Stimulated activated CD4-positive, alpha-beta T cell treated with anti-CD3 and anti-CD28 coated beads, Interleukin-15, amount 100 ng/mL, for 48 hours (primary cell): ENCODE measurements around the gene PDIA2.
"Not testable (repeated sequence)": the region's sequence is repeated elsewhere in the genome, so short reads cannot be mapped to it uniquely, and the experiment has no call there.

Experiments used
- DNase-seq, 2 donors: peaks; one replicate each; pipeline ENCODE4 v3.0.0-alpha.2; 2020; ENCODE audit warnings: low read depth in 2 of 2

Gene PDIA2

GRCh38 chr16:283033-283805 is at the start of gene PDIA2:
PDIA2 (plus strand) TSS chr16:283164; CDS start chr16:283170, 6 bp downstream.
- no peak for DNase-seq

GRCh38 chr16:234468-235305 is 48.3 kb upstream of the PDIA2 start, which contains the start of gene FAM234A:
FAM234A (plus strand) TSS chr16:234821; CDS start chr16:254414, 19,593 bp downstream.
- DNase-seq, result peak; percentile 92 to 95

GRCh38 chr16:239948-240277 is 43.1 kb upstream of the PDIA2 start:
- no peak for DNase-seq

GRCh38 chr16:240559-240958 is 42.4 kb upstream of the PDIA2 start:
- DNase-seq, result no peak

- DNase-seq, result no peak
Measured at GRCh38 chr16:242281-242680, 40.7 kb upstream of the PDIA2 start.

GRCh38 chr16:243348-243747 is 39.6 kb upstream of the PDIA2 start:
- no peak for DNase-seq

- no peak for DNase-seq
Measured at GRCh38 chr16:245105-245504, 37.9 kb upstream of the PDIA2 start.

GRCh38 chr16:247027-247426 is 35.9 kb upstream of the PDIA2 start:
- no peak for DNase-seq

GRCh38 chr16:249431-249830 is 33.5 kb upstream of the PDIA2 start:
- no peak for DNase-seq

GRCh38 chr16:252366-253337 is 30.3 kb upstream of the PDIA2 start:
- DNase-seq, result peak in 1 of 2 donors; percentile 22

- DNase-seq, result no peak
Measured at GRCh38 chr16:253833-254232, 29.1 kb upstream of the PDIA2 start.

- DNase-seq, result no peak
Measured at GRCh38 chr16:254461-254860, 28.5 kb upstream of the PDIA2 start.

GRCh38 chr16:255183-255582 is 27.8 kb upstream of the PDIA2 start:
- no peak for DNase-seq

- not testable (repeated sequence) for DNase-seq
Measured at GRCh38 chr16:258091-258490, 24.9 kb upstream of the PDIA2 start.

- DNase-seq, result no peak
Measured at GRCh38 chr16:259226-259625, 23.7 kb upstream of the PDIA2 start.

GRCh38 chr16:259814-260253 is 23.1 kb upstream of the PDIA2 start:
- no peak for DNase-seq

GRCh38 chr16:260326-260725 is 22.6 kb upstream of the PDIA2 start:
- no peak for DNase-seq

GRCh38 chr16:261031-261691 is 21.8 kb upstream of the PDIA2 start:
- DNase-seq, result no peak

- no peak for DNase-seq
Measured at GRCh38 chr16:262121-262745, 20.7 kb upstream of the PDIA2 start.

GRCh38 chr16:263182-263774 is 19.7 kb upstream of the PDIA2 start:
- no peak for DNase-seq
